Progenitor cell of endocrine pancreas (in vitro differentiated cells): ENCODE data around the gene OR2D3. TPM values are rescaled to one million over a fixed set of nuclear protein-coding genes. Genes with fewer than 3 reads are reported as not detected.
"Not testable (repeated sequence)": the region's sequence is repeated elsewhere in the genome, so short reads cannot be mapped to it uniquely, and the experiment has no call there.

Source experiments
- DNase-seq: peaks from one replicate; pipeline ENCODE4 v3.0.0; 2021; ENCODE audit warnings: low spot score; ENCODE audit not compliant: unreplicated experiment
- H3K27ac Mint-ChIP-seq: 2 replicates; pipeline ENCODE4 v1.8.0; 2021; ENCODE audit warnings: mild to moderate bottlenecking, moderate library complexity, mixed read lengths
- H3K27me3 Mint-ChIP-seq: 2 replicates; pipeline ENCODE4 v1.8.0; 2021; ENCODE audit warnings: mixed read lengths
- H3K36me3 Mint-ChIP-seq: 2 replicates; pipeline ENCODE4 v1.8.0; 2022; ENCODE audit warnings: mixed read lengths; ENCODE audit not compliant: insufficient read depth
- H3K4me1 Mint-ChIP-seq: 2 replicates; pipeline ENCODE4 v1.8.0; 2021; ENCODE audit warnings: low read depth, mixed read lengths
- H3K4me3 Mint-ChIP-seq: 2 replicates; pipeline ENCODE4 v1.8.0; 2021; ENCODE audit warnings: low read depth, mild to moderate bottlenecking, moderate library complexity, mixed read lengths
- H3K9me3 Mint-ChIP-seq: 2 replicates; pipeline ENCODE4 v1.8.0; 2021; ENCODE audit warnings: low read depth, mixed read lengths
- total RNA-seq: library from RNA; stranded (reverse); gene quantifications from 2 replicates; pipeline ENCODE4 v1.2.1, GENCODE V29; 2021
- TF ChIP-seq, protein P1 (sequence below): fragments of 200-600 bp; sonication (generic); IDR thresholded peaks from one replicate; pipeline ENCODE4 v1.5.0; 2021; ENCODE audit warnings: antibody characterized with exemption, mild to moderate bottlenecking; ENCODE audit not compliant: unreplicated experiment

Gene OR2D3
- total RNA-seq, 1 donor from 2014 or later, result not detected

DNA sequence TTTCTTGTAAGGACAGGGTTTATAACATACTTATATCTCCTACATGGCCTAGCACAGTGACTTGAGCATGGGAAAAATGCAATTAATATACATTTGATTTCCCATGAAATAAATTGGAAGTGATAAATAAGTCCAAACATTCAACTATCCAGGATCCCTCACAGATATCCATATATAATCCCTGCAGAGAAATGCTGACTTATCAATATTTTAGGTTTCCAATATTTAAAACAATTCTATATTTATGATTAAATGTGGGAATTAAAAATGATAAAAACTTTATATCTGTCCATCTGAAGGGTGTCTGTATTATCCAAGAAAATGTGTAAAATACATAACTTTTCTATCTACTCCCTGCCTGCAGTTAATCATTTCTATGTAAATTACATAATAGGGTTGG lies 38.1 kb upstream of the OR2D3 start:
- Mint-ChIP-seq H3K9me3 (no peaks in the 10 kb centered on the region), H3K27me3 (no peaks in the 10 kb centered on the region), H3K4me3 (no peak overlapping the region), H3K27ac (no peak overlapping the region), H3K4me1 (no peaks in the 10 kb centered on the region), H3K36me3 (no peaks in the 10 kb centered on the region)
- TF ChIP-seq, protein P1, sequence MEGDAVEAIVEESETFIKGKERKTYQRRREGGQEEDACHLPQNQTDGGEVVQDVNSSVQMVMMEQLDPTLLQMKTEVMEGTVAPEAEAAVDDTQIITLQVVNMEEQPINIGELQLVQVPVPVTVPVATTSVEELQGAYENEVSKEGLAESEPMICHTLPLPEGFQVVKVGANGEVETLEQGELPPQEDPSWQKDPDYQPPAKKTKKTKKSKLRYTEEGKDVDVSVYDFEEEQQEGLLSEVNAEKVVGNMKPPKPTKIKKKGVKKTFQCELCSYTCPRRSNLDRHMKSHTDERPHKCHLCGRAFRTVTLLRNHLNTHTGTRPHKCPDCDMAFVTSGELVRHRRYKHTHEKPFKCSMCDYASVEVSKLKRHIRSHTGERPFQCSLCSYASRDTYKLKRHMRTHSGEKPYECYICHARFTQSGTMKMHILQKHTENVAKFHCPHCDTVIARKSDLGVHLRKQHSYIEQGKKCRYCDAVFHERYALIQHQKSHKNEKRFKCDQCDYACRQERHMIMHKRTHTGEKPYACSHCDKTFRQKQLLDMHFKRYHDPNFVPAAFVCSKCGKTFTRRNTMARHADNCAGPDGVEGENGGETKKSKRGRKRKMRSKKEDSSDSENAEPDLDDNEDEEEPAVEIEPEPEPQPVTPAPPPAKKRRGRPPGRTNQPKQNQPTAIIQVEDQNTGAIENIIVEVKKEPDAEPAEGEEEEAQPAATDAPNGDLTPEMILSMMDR, result no peak
- no peak for DNase-seq

DNA sequence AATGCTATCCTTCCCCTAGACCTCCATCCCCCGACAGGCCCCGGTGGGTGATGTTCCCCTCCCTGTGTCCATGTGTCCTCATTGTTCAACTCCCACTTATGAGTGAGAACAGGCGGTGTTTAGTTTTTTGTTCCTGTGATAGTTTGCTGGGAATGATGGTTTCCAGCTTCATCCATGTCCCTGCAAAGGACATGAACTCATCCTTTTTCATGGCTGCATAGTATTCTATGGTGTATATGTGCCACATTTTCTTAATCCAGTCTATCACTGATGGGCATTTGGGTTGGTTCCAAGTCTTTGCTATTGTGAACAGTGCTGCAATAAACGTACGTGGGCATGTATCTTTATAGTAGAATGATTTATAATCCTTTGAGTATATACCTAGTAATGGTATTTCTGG lies 33.1 kb upstream of the OR2D3 start:
- H3K9me3 Mint-ChIP-seq, result not testable (repeated sequence)

DNA sequence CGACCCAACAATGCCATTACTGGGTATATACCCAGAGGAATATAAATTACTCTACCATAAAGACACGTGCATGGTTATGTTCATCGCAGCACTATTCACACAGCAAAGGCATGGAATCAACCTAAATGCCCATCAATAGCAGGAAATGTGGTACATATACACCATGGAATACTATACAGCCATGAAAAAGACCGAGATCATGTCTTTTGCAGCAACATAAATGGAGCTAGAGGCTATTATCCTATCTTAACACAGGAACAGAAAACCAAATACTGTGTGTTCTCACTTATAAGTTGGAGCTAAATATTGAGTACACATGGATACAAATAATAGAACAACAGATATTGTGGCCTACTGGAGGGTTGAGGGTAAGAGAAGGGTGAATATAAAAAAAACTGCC lies 32.0 kb upstream of the OR2D3 start:
- Mint-ChIP-seq H3K36me3 (no peaks in the 10 kb centered on the region), H3K27me3 (no peaks in the 10 kb centered on the region)

More for the DNA sequence above, 33.1 kb upstream of the OR2D3 start:
- not testable (repeated sequence) for H3K4me3 Mint-ChIP-seq, H3K27me3 Mint-ChIP-seq, H3K27ac Mint-ChIP-seq, H3K4me1 Mint-ChIP-seq, H3K36me3 Mint-ChIP-seq, DNase-seq

DNA sequence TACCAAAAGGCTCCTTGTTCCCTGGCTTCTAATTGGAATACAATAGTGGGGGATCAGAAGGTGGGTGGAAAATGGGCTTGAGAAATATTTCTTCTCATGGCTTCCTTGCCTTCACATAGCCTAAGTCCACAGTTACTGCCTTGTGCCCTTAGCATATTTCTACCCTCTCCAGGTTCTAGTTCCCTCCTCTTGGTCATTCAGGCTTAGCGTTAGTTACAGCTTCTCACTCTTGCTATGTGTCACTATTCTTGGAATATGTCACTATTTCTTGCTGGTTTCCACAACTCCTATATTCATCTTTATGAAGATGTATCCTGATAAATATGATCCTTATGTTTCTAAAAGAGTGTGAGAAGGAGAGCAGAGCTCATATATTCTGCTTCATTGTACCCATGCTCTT lies 31.0 kb upstream of the OR2D3 start:
- no peaks in the 10 kb centered on the region for H3K36me3 Mint-ChIP-seq
- TF ChIP-seq, protein P1, result no peak
- no peak overlapping the region for H3K4me3 Mint-ChIP-seq
- H3K9me3 Mint-ChIP-seq, result no peaks in the 10 kb centered on the region
- H3K27me3 Mint-ChIP-seq, result no peaks in the 10 kb centered on the region
- DNase-seq, result no peak
- H3K4me1 Mint-ChIP-seq, result no peaks in the 10 kb centered on the region
- no peak overlapping the region for H3K27ac Mint-ChIP-seq

More for the DNA sequence above, 32.0 kb upstream of the OR2D3 start:
- Mint-ChIP-seq H3K27ac (no peak overlapping the region), H3K4me1 (no peaks in the 10 kb centered on the region), H3K4me3 (no peak overlapping the region), H3K9me3 (no peaks in the 10 kb centered on the region)
- TF ChIP-seq, protein P1, result no peak
- no peak for DNase-seq

DNA sequence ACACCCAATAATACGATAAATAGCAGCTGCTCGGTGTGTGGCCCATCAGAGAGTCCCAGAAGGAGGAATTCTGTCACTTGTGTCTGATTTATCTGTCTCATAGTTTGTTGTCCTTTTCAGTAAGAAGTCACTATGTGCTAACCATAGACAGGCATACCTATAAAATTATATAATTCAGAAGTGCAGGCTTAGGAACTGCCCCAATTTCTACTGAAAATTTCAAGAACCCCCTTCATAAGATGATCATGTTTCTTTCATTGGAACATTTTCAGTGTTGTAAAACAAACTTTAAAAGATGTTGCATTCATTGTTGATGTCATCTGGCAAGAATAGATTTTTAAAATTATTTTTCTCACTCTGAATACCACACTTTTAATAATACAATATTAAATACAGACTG lies 28.4 kb upstream of the OR2D3 start, which contains the start of gene OR2D2:
Gene OR2D2 (minus strand): TSS at position 101 of the 400 bp plus-strand sequence. CDS start 0 bp downstream, at position 101.
- Mint-ChIP-seq H3K4me1 (no peaks in the 10 kb centered on the region), H3K36me3 (no peaks in the 10 kb centered on the region), H3K9me3 (no peaks in the 10 kb centered on the region), H3K27me3 (no peaks in the 10 kb centered on the region), H3K4me3 (no peak within 1 kb of the TSS), H3K27ac (no peak within 1 kb of the TSS)
- TF ChIP-seq, protein P1, result no peak
- DNase-seq, result no peak

DNA sequence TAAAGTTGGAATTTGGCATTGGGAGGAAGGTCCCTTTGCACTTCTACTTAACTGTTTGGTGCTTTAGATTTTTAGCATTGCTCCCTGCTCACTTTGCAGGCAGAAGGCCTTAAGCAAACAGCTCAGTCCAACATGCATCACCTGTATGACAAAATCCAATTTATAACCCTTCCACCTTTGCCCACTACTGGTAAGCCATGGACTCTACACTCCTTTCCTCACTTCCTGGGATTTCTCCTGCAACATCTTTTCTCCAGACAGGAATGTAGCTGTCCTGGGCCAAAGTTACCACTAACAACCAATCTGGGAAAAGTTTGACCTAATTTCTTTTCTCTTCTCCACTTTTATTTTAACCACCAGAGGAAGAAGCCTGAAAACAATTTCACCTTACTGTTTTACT lies 26.7 kb upstream of the OR2D3 start:
- H3K27ac Mint-ChIP-seq, result no peak overlapping the region
- H3K4me3 Mint-ChIP-seq, result no peak overlapping the region
- no peaks in the 10 kb centered on the region for H3K4me1 Mint-ChIP-seq
- H3K36me3 Mint-ChIP-seq, result no peaks in the 10 kb centered on the region
- TF ChIP-seq, protein P1, result no peak
- DNase-seq, result no peak
- no peaks in the 10 kb centered on the region for H3K9me3 Mint-ChIP-seq
- no peaks in the 10 kb centered on the region for H3K27me3 Mint-ChIP-seq
